HepG2 (cell line): Measurements from ENCODE around the gene ARHGAP33. TPM values are rescaled to one million over a fixed set of nuclear protein-coding genes. Genes with fewer than 3 reads are reported as not detected.

Experiments used
- CREB1 ChIP-seq, 2 experiments: fragments of 450-650 bp in 1 of 2; IDR thresholded peaks; 2 replicates each; pipeline ENCODE4 v1.6.1; 2016 to 2017; ENCODE audit warnings: control low read depth in 1 of 2, mild to moderate bottlenecking in 1 of 2, missing compliant biosample characterization in 1 of 2, missing genetic modification characterization in 1 of 2
- CTCF ChIP-seq: sonication (generic); formaldehyde crosslinking; IDR thresholded peaks from 2 replicates; pipeline ENCODE4 v1.5.0; 2020; ENCODE audit warnings: mild to moderate bottlenecking, missing genetic modification reagents, moderate library complexity
- ESRRA ChIP-seq: sonication (generic); formaldehyde crosslinking; IDR thresholded peaks from 2 replicates; pipeline ENCODE4 v1.5.1; 2020; ENCODE audit warnings: mild to moderate bottlenecking, low read depth, missing genetic modification reagents
- FOSL1 ChIP-seq: sonication (generic); formaldehyde crosslinking; IDR thresholded peaks from 2 replicates; pipeline ENCODE4 v1.9.0; 2021; ENCODE audit warnings: missing genetic modification reagents, borderline replicate concordance
- GATAD2A ChIP-seq: IDR thresholded peaks from 2 replicates; pipeline ENCODE4 v1.6.1; 2016
- JUN ChIP-seq: sonication (generic); formaldehyde crosslinking; IDR thresholded peaks from 2 replicates; pipeline ENCODE4 v1.4.0; 2020; ENCODE audit warnings: mild to moderate bottlenecking, missing genetic modification reagents
- RAD21 ChIP-seq: fragments of 450-650 bp; formaldehyde crosslinking; IDR thresholded peaks from 2 replicates; pipeline ENCODE4 v1.5.0; 2020; ENCODE audit warnings: mild to moderate bottlenecking
- RFX1 ChIP-seq: fragments of 450-650 bp; IDR thresholded peaks from 2 replicates; pipeline ENCODE4 v1.6.1; 2017
- SPEN ChIP-seq: sonication (generic); formaldehyde crosslinking; IDR thresholded peaks from 2 replicates; pipeline ENCODE4 v1.5.1; 2020; ENCODE audit warnings: low read depth, mild to moderate bottlenecking, missing genetic modification reagents
- UBTF ChIP-seq: sonication (generic); formaldehyde crosslinking; IDR thresholded peaks from 2 replicates; pipeline ENCODE4 v1.4.0; 2020; ENCODE audit warnings: mild to moderate bottlenecking, missing genetic modification reagents
- ZBTB21 ChIP-seq: sonication (generic); formaldehyde crosslinking; IDR thresholded peaks from 2 replicates; pipeline ENCODE4 v1.4.0; 2020; ENCODE audit warnings: missing genetic modification reagents
- ZFP41 ChIP-seq: sonication (generic); formaldehyde crosslinking; IDR thresholded peaks from 2 replicates; pipeline ENCODE4 v1.4.0; 2020; ENCODE audit warnings: mild to moderate bottlenecking, missing genetic modification reagents, borderline replicate concordance
- ZNF687 ChIP-seq: sonication (generic); formaldehyde crosslinking; IDR thresholded peaks from 2 replicates; pipeline ENCODE4 v1.5.1; 2020; ENCODE audit warnings: mild to moderate bottlenecking, missing genetic modification reagents, moderate library complexity
- polyA plus RNA-seq, 8 experiments: library from polyadenylated mRNA; depleted of rRNA in 3 of 8; stranded (reverse) in 7 of 8; unstranded in 1 of 8; fragments of >200 nt; fragmentation: Illumina TruSeq in 4 of 8; extraction: Trizol in 4 of 8; gene quantifications; 2 replicates each; pipeline versions ENCODE4 v1.2.1 to v1.2.3, GENCODE V29; 2011 to 2016; ENCODE audit warnings: low read depth in 4 of 8, missing spikeins in 1 of 8, mixed read lengths in 1 of 8; ENCODE audit not compliant: insufficient read depth in 1 of 8
- total RNA-seq, 5 experiments: library from RNA; depleted of rRNA; stranded (reverse); fragments of >200 nt; fragmentation: Illumina TruSeq; extraction: Trizol; gene quantifications; 2 replicates each; pipeline ENCODE4 v1.2.3, GENCODE V29; 2016; ENCODE audit warnings: low read depth in 1 of 5

The ARHGAP33 gene
- total and polyA plus RNA-seq, 2 of the 13 experiments (the other 11 are each of a cell fraction or from before 2014, with no cell fraction given), result 1.3 to 2.7 TPM

GRCh38 chr19:35783469-35784434 is 8.4 kb downstream of the ARHGAP33 start (continued):
- TF ChIP-seq ZNF687 (CRISPR knock-in tag) (peak; percentile 49), FOSL1 (CRISPR knock-in tag) (peak; percentile 40; the same call in 1 of the 2 replicates), RFX1 (no peak), ESRRA (CRISPR knock-in tag) (peak; percentile 80; the same call in 1 of the 2 replicates), JUN (CRISPR knock-in tag) (0 out of 2 replicates have a peak, but pooled peaks have one; percentile 27), RAD21 (CRISPR knock-in tag) (peak; percentile 34; the same call in 1 of the 2 replicates), ZFP41 (no peak), CREB1 (IDR thresholded peaks at IDR 0.05) (peak; percentile 78), CREB1 (CRISPR knock-in tag; IDR thresholded peaks at IDR 0.05) (no peak), UBTF (CRISPR knock-in tag) (peak; percentile 34; the same call in 1 of the 2 replicates), SPEN (CRISPR knock-in tag) (no peak), ZBTB21 (CRISPR knock-in tag) (peak; percentile 62; the same call in 1 of the 2 replicates), CTCF (CRISPR knock-in tag) (peak; percentile 70), GATAD2A (CRISPR knock-in tag) (0 out of 2 replicates have a peak, but pooled peaks have one; percentile 13)
